ENCODE data around the gene CFAP161. TPM values are rescaled to one million over a fixed set of nuclear protein-coding genes. Genes with fewer than 3 reads are reported as not detected.
A peak's percentile ranks its signal among the peaks of the same experiment; 100 is the strongest.

Gene CFAP161
- total and polyA plus RNA-seq, 9 of the 15 experiments (the other 6 are each of a cell fraction or from before 2014, with no cell fraction given) = 25.8 to 83.3 (median 75.6) TPM

DNA sequence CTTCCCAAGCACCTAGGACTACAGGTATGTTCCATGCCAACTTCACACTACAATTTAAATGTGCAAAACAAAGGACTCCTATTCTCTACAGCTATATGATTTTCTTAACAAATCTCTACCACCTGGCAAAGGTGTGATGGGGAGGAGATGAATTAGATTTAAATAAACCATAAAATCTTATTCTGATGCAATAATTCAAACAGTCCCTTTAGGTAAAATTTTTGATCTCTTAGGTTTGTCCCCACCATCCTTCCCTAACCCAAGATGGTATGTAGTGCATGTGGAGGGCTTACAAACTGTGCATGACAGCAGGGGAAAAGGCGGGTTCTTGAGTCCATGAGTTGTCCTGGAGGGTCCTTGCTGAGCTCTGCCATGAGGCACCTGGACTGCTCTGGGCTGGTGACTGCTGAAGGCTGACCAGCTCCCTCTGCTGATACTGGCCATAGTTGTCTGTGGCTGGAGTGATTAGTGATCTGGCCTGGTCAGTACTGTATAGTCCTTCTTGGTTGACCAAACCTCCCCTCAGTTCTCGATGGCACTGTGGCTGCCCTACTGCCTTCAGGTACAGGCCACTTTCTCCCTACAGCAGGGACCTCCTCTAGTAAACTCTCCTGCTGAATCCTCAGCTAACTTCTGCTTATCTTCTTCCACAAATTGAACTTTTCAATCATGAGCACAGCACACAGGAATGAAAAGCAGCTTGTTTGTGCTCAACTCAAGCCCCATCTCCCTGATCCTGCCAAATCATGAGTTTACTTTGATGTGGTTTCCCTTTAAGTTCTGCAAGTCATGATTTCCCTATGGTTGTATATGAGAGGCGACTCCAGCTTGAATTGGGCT is 30.1 kb downstream of the CFAP161 start (continued):
- no peak for TF ChIP-seq PPARD (CRISPR knock-in tag; IDR thresholded peaks at IDR 0.05)
- no peak for TF ChIP-seq ZBTB1 (CRISPR knock-in tag; IDR thresholded peaks at IDR 0.05; ENCODE audit: borderline replicate concordance, low read depth)
- TF ChIP-seq POLR2G (IDR thresholded peaks at IDR 0.05; ENCODE audit: low read depth, low read length) = no peak
- TF ChIP-seq LEF1 (IDR thresholded peaks at IDR 0.05) = peak; percentile 100
- TF ChIP-seq SREBF2 (CRISPR knock-in tag; IDR thresholded peaks at IDR 0.05) = no peak
- no peak for TF ChIP-seq BCL6 (CRISPR knock-in tag; IDR thresholded peaks at IDR 0.05)
- no peak for TF ChIP-seq ZSCAN32 (CRISPR knock-in tag; IDR thresholded peaks at IDR 0.05)
- TF ChIP-seq ZNF124 (CRISPR knock-in tag; IDR thresholded peaks at IDR 0.05) = no peak
- TF ChIP-seq KAT7 (CRISPR knock-in tag; IDR thresholded peaks at IDR 0.05; ENCODE audit: borderline replicate concordance) = no peak
- no peak for TF ChIP-seq MITF (IDR thresholded peaks at IDR 0.05)
- peak; percentile 100 for TF ChIP-seq TCF7 (IDR thresholded peaks at IDR 0.05; ENCODE audit: borderline replicate concordance)
- TF ChIP-seq HDAC8 (tag; IDR thresholded peaks at IDR 0.05) = no peak
- TF ChIP-seq TCF3 (CRISPR knock-in tag; IDR thresholded peaks at IDR 0.05) = peak; percentile 81
- peak; percentile 38; the same call in 1 of the 2 replicates for TF ChIP-seq SMARCA5 (IDR thresholded peaks at IDR 0.05)
- TF ChIP-seq STAT5A (IDR thresholded peaks at IDR 0.05; ENCODE audit: borderline replicate concordance, low read length) = peak; percentile 40; the same call in 1 of the 2 replicates
- TF ChIP-seq, protein P1, sequence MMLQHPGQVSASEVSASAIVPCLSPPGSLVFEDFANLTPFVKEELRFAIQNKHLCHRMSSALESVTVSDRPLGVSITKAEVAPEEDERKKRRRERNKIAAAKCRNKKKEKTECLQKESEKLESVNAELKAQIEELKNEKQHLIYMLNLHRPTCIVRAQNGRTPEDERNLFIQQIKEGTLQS (IDR thresholded peaks at IDR 0.05) = 0 out of 2 replicates have a peak, but pooled peaks have one; percentile 31
- TF ChIP-seq, protein P1 (CRISPR knock-in tag; conservative IDR thresholded peaks at IDR 0.05) = no peak
- TF ChIP-seq MBD2 (IDR thresholded peaks at IDR 0.05; ENCODE audit: borderline replicate concordance, low read depth) = no peak
- TF ChIP-seq MCM5 (IDR thresholded peaks at IDR 0.05; ENCODE audit: low read depth) = no peak
- no peak for TF ChIP-seq ZNF699 (CRISPR knock-in tag; IDR thresholded peaks at IDR 0.05; ENCODE audit: insufficient replicate concordance)
- no peak for TF ChIP-seq GABPB2 (CRISPR knock-in tag; conservative IDR thresholded peaks at IDR 0.05)
- no peak for TF ChIP-seq RFX5 (IDR thresholded peaks at IDR 0.05; ENCODE audit: low read depth, low read length)
- TF ChIP-seq, protein P2, sequence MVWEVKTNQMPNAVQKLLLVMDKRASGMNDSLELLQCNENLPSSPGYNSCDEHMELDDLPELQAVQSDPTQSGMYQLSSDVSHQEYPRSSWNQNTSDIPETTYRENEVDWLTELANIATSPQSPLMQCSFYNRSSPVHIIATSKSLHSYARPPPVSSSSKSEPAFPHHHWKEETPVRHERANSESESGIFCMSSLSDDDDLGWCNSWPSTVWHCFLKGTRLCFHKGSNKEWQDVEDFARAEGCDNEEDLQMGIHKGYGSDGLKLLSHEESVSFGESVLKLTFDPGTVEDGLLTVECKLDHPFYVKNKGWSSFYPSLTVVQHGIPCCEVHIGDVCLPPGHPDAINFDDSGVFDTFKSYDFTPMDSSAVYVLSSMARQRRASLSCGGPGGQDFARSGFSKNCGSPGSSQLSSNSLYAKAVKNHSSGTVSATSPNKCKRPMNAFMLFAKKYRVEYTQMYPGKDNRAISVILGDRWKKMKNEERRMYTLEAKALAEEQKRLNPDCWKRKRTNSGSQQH (CRISPR knock-in tag; IDR thresholded peaks at IDR 0.05) = no peak
- TF ChIP-seq XRCC4 (IDR thresholded peaks at IDR 0.05; ENCODE audit: extremely low read depth, insufficient read depth, insufficient read length) = no peak
- TF ChIP-seq DMBX1 (CRISPR knock-in tag; IDR thresholded peaks at IDR 0.05; ENCODE audit: borderline replicate concordance) = no peak
- no peak for TF ChIP-seq ZNF444 (CRISPR knock-in tag; IDR thresholded peaks at IDR 0.05)
- peak; percentile 51 for TF ChIP-seq JUND (IDR thresholded peaks at IDR 0.05; ENCODE audit: borderline replicate concordance, low read depth, low read length)
- TF ChIP-seq JUND (tag; IDR thresholded peaks at IDR 0.05; ENCODE audit: borderline replicate concordance, low read depth, low read length) = peak; percentile 78; the same call in 1 of the 3 replicates
